GM12874 (cell line): ENCODE measurements around the gene GCC1.

ENCODE experiments used
- CTCF ChIP-seq: IDR thresholded peaks from 2 replicates; pipeline ENCODE4 v1.5.1; 2011; ENCODE audit warnings: low read depth, mild to moderate bottlenecking, control low read depth, low read length, moderate library complexity; ENCODE audit not compliant: insufficient read depth

Gene GCC1

GRCh38 chr7:127588697-127589482, 3.5 kb upstream of the GCC1 start:
- TF ChIP-seq CTCF, result peak; percentile 33; the same call in 1 of the 2 replicates

- TF ChIP-seq CTCF, result no peak
These were observed 2.8 kb upstream of the GCC1 start, which contains the start of gene ARF5 for GRCh38 chr7:127588019-127588696. Gene ARF5, plus strand, starts transcription at chr7:127588411. Its CDS starts 88 bp downstream, at chr7:127588499.

GRCh38 chr7:127587663-127588018, 2.2 kb upstream of the GCC1 start:
- TF ChIP-seq CTCF, result no peak

GRCh38 chr7:127586346-127586745, 950 bp upstream of the GCC1 start:
- no peak for TF ChIP-seq CTCF

GRCh38 chr7:127584648-127585043, 750 bp downstream of the GCC1 start:
- TF ChIP-seq CTCF, result no peak

GRCh38 chr7:127582361-127582760, 3.0 kb downstream of the GCC1 start:
- TF ChIP-seq CTCF, result no peak

- TF ChIP-seq CTCF, result no peak
These were observed 3.7 kb downstream of the GCC1 start for GRCh38 chr7:127581716-127582115.
